H9 (cell line): Measurements from ENCODE around the gene TRIM50. TPM values are rescaled to one million over a fixed set of nuclear protein-coding genes. Genes with fewer than 3 reads are reported as not detected.

Experiments used
- DNase-seq: peaks from one replicate; pipeline ENCODE4 v3.0.0-alpha.2; 2017
- H2AFZ ChIP-seq: one replicate; pipeline ENCODE4 v1.6.1; 2013; ENCODE audit warnings: mild to moderate bottlenecking, low read length, control low read depth, moderate library complexity
- H2AK5ac ChIP-seq: 2 replicates; pipeline ENCODE4 v1.6.1; 2013; ENCODE audit warnings: low read length, control low read depth, mixed read lengths; ENCODE audit not compliant: insufficient read length
- H2BK120ac ChIP-seq: one replicate; pipeline ENCODE4 v1.6.1; 2013; ENCODE audit warnings: low read depth, mild to moderate bottlenecking, low read length, control low read depth, inconsistent platforms; ENCODE audit not compliant: poor library complexity, severe bottlenecking
- H2BK12ac ChIP-seq: 2 replicates; pipeline ENCODE4 v1.6.1; 2013; ENCODE audit warnings: low read length, control low read depth, mixed read lengths, low read depth; ENCODE audit not compliant: insufficient read length
- H2BK15ac ChIP-seq: 2 replicates; pipeline ENCODE4 v1.6.1; 2013; ENCODE audit warnings: low read depth, low read length, control low read depth
- H2BK20ac ChIP-seq: one replicate; pipeline ENCODE4 v1.6.1; 2013; ENCODE audit warnings: low read depth, mild to moderate bottlenecking, low read length, control low read depth, inconsistent platforms; ENCODE audit not compliant: poor library complexity, severe bottlenecking
- H2BK5ac ChIP-seq: 2 replicates; pipeline ENCODE4 v1.6.1; 2013; ENCODE audit warnings: low read length, control low read depth, mixed read lengths; ENCODE audit not compliant: insufficient read length
- H3K14ac ChIP-seq: 2 replicates; pipeline ENCODE4 v1.6.1; 2013; ENCODE audit warnings: low read length, control low read depth; ENCODE audit not compliant: insufficient read depth
- H3K18ac ChIP-seq: 2 replicates; pipeline ENCODE4 v1.6.1; 2013; ENCODE audit warnings: low read depth, mild to moderate bottlenecking, mixed read lengths, low read length, control low read depth; ENCODE audit not compliant: insufficient read length
- H3K23ac ChIP-seq: 2 replicates; pipeline ENCODE4 v1.6.1; 2013; ENCODE audit warnings: low read length, control low read depth, mixed read lengths, low read depth; ENCODE audit not compliant: insufficient read length
- H3K23me2 ChIP-seq: 2 replicates; pipeline ENCODE4 v1.6.1; 2013; ENCODE audit warnings: low read depth, mild to moderate bottlenecking, mixed read lengths, low read length, control low read depth; ENCODE audit not compliant: insufficient read length, poor library complexity, severe bottlenecking
- H3K27ac ChIP-seq: 2 replicates; pipeline ENCODE4 v1.5.1; 2013; ENCODE audit warnings: low read length, control low read depth, mixed read lengths, low read depth; ENCODE audit not compliant: insufficient read length
- H3K27me3 ChIP-seq: 2 replicates; pipeline ENCODE4 v1.6.1; 2013; ENCODE audit warnings: low read length, control low read depth, inconsistent platforms; ENCODE audit not compliant: insufficient read depth
- H3K4ac ChIP-seq: 2 replicates; pipeline ENCODE4 v1.6.1; 2013; ENCODE audit warnings: low read depth, mild to moderate bottlenecking, control low read depth, inconsistent platforms, low read length, moderate library complexity
- H3K4me1 ChIP-seq: 2 replicates; pipeline ENCODE4 v1.6.1; 2013; ENCODE audit warnings: low read length, control low read depth, inconsistent platforms; ENCODE audit not compliant: insufficient read depth
- H3K4me2 ChIP-seq: 2 replicates; pipeline ENCODE4 v1.6.1; 2013; ENCODE audit warnings: low read length, control low read depth, mixed read lengths; ENCODE audit not compliant: insufficient read length, insufficient read depth
- H3K56ac ChIP-seq: 2 replicates; pipeline ENCODE4 v1.6.1; 2013; ENCODE audit warnings: low read depth, mild to moderate bottlenecking, mixed read lengths, low read length, control low read depth; ENCODE audit not compliant: insufficient read length
- H3K79me1 ChIP-seq: 2 replicates; pipeline ENCODE4 v1.6.1; 2013; ENCODE audit warnings: low read depth, mild to moderate bottlenecking, moderate library complexity, low read length, control low read depth, inconsistent platforms; ENCODE audit not compliant: insufficient read depth, poor library complexity, severe bottlenecking
- H3K79me2 ChIP-seq: 2 replicates; pipeline ENCODE4 v1.6.1; 2013; ENCODE audit warnings: low read length, control low read depth, inconsistent platforms; ENCODE audit not compliant: insufficient read depth
- H3K9ac ChIP-seq: 2 replicates; pipeline ENCODE4 v1.6.1; 2013; ENCODE audit warnings: low read length, control low read depth, mixed read lengths; ENCODE audit not compliant: insufficient read length; ENCODE audit errors: extremely low read depth
- H3K9me3 ChIP-seq: one replicate; pipeline ENCODE4 v1.6.1; 2013; ENCODE audit warnings: low read depth, low read length, inconsistent platforms; ENCODE audit not compliant: control insufficient read depth
- H3T11ph ChIP-seq: one replicate; pipeline ENCODE4 v1.6.1; 2013; ENCODE audit warnings: mild to moderate bottlenecking, low read length, control low read depth, inconsistent platforms
- H4K20me1 ChIP-seq: one replicate; pipeline ENCODE4 v1.6.1; 2013; ENCODE audit not compliant: control insufficient read depth, insufficient read length, insufficient read depth
- H4K5ac ChIP-seq: 2 replicates; pipeline ENCODE4 v1.6.1; 2013; ENCODE audit warnings: low read depth, mild to moderate bottlenecking, mixed read lengths, low read length, control low read depth; ENCODE audit not compliant: insufficient read length
- H4K8ac ChIP-seq: replicated peaks from 2 replicates; pipeline ENCODE4 v1.6.1; 2013; ENCODE audit warnings: low read length, control low read depth, mixed read lengths, low read depth; ENCODE audit not compliant: insufficient read length
- H4K91ac ChIP-seq: 2 replicates; pipeline ENCODE4 v1.6.1; 2013; ENCODE audit warnings: low read depth, mild to moderate bottlenecking, moderate library complexity, mixed read lengths, low read length, control low read depth; ENCODE audit not compliant: insufficient read length
- H3K27ac Mint-ChIP-seq, 3 experiments: 2 replicates in 2 of 3; 3 replicates in 1 of 3; pipeline ENCODE4 v1.8.0; 2020 to 2021; ENCODE audit warnings: mixed read lengths in 3 of 3, mild to moderate bottlenecking in 1 of 3, moderate library complexity in 1 of 3
- H3K27me3 Mint-ChIP-seq: 2 replicates; pipeline ENCODE4 v1.8.0; 2021; ENCODE audit warnings: low read depth, mild to moderate bottlenecking, moderate library complexity, mixed read lengths
- H3K36me3 Mint-ChIP-seq, 3 experiments: 2 replicates in 2 of 3; 3 replicates in 1 of 3; pipeline ENCODE4 v1.8.0; 2020 to 2021; ENCODE audit warnings: low read depth in 3 of 3, mixed read lengths in 3 of 3; ENCODE audit not compliant: insufficient read depth in 1 of 3
- H3K4me1 Mint-ChIP-seq, 2 experiments: 2 replicates each; pipeline ENCODE4 v1.8.0; 2020; ENCODE audit warnings: mixed read lengths in 2 of 2
- H3K4me3 Mint-ChIP-seq, 2 experiments: 2 replicates in 1 of 2; 3 replicates in 1 of 2; pipeline ENCODE4 v1.8.0; 2020 to 2021; ENCODE audit warnings: mild to moderate bottlenecking in 2 of 2, mixed read lengths in 2 of 2, moderate library complexity in 1 of 2
- H3K9me3 Mint-ChIP-seq, 2 experiments: 2 replicates in 1 of 2; 3 replicates in 1 of 2; pipeline ENCODE4 v1.8.0; 2020; ENCODE audit warnings: mild to moderate bottlenecking in 2 of 2, mixed read lengths in 2 of 2, moderate library complexity in 1 of 2
- CTCF ChIP-seq: fragments of 200-600 bp; sonication (generic); conservative IDR thresholded peaks from 3 replicates; pipeline ENCODE4 v1.8.0; 2021; ENCODE audit warnings: antibody characterized with exemption, mild to moderate bottlenecking
- WGBS: extraction: QIAGEN DNeasy Blood & Tissue Kit; methylation state at CpG from one replicate; pipeline ENCODE4 v1.1.7; 2013; ENCODE audit warnings: missing lambda C conversion rate, low lambda C conversion rate, mixed read lengths; ENCODE audit not compliant: insufficient read length; ENCODE audit errors: extremely low coverage; 5-methylcytosine and 5-hydroxymethylcytosine counted together
- total RNA-seq: library from RNA; stranded (reverse); gene quantifications from 2 replicates; pipeline ENCODE4 v1.2.1, GENCODE V29; 2021

TRIM50 gene
- total RNA-seq, 1 experiment from 2014 or later, result not detected

GRCh38 chr7:73332447-73332846 lies 4.6 kb upstream of the TRIM50 start:
- no peak overlapping the region for H3K18ac ChIP-seq
- no peak overlapping the region for H3T11ph ChIP-seq
- no peaks in the 10 kb centered on the region for H3K79me2 ChIP-seq
- H3K4ac ChIP-seq, result no peak overlapping the region
- H2AFZ ChIP-seq, result no peak overlapping the region
- H2BK20ac ChIP-seq, result no peak overlapping the region
- H3K79me1 ChIP-seq, result no peaks in the 10 kb centered on the region
- H3K14ac ChIP-seq, result no peak overlapping the region
- no peak overlapping the region for H4K5ac ChIP-seq
- no peak overlapping the region for H2BK120ac ChIP-seq
- Mint-ChIP-seq H3K4me3 (no peak overlapping the region), H3K36me3 (no peaks in the 10 kb centered on the region), H3K27me3 (peaks cover 2% of the 10 kb centered on the region), H3K4me1 (peaks cover 12 to 21% of the 10 kb centered on the region in 2 experiments), H3K9me3 (no peaks in the 10 kb centered on the region), H3K27ac (no peak overlapping the region)
- no peak overlapping the region for H3K9ac ChIP-seq
- 0 out of 2 replicates have a peak, but pooled peaks cover 2% of the 10 kb centered on the region for H3K4me1 ChIP-seq
- no peak overlapping the region for H3K4me2 ChIP-seq
- WGBS, result no CpG with 5 or more reads among the region's 6 CpGs
- H4K20me1 ChIP-seq, result no peaks in the 10 kb centered on the region
- no peak overlapping the region for H4K8ac ChIP-seq
- H4K91ac ChIP-seq, result no peak overlapping the region
- no peak for DNase-seq
- no peaks in the 10 kb centered on the region for H3K23me2 ChIP-seq
- H3K56ac ChIP-seq, result no peak overlapping the region
- no peak overlapping the region for H3K23ac ChIP-seq
- TF ChIP-seq CTCF, result no peak
- H3K27me3 ChIP-seq, result no peaks in the 10 kb centered on the region
- H2AK5ac ChIP-seq, result no peak overlapping the region
- no peak overlapping the region for H2BK12ac ChIP-seq
- H3K9me3 ChIP-seq, result no peaks in the 10 kb centered on the region
- H2BK15ac ChIP-seq, result no peak overlapping the region
- no peak overlapping the region for H2BK5ac ChIP-seq
- H3K27ac ChIP-seq, result no peak overlapping the region
